Stimulated activated CD4-positive, alpha-beta T cell treated with anti-CD3 and anti-CD28 coated beads, Interleukin-1b, Interleukin-23, amount 100 ng/mL, for 1 hour (primary cell): ENCODE results near the gene MAGI1.

Experiments used
- DNase-seq, 2 donors: peaks; one replicate each; pipeline ENCODE4 v3.0.0-alpha.2; 2020; ENCODE audit warnings: low read depth in 2 of 2

The MAGI1 gene

GRCh38 chr3:65432388-65433003 lies 606.2 kb downstream of the MAGI1 start:
- no peak for DNase-seq

GRCh38 chr3:65425880-65426279 lies 612.8 kb downstream of the MAGI1 start:
- no peak for DNase-seq

- no peak for DNase-seq
These were observed 616.6 kb downstream of the MAGI1 start for GRCh38 chr3:65422154-65422553.

- no peak for DNase-seq
These were observed 619.5 kb downstream of the MAGI1 start for GRCh38 chr3:65419233-65419632.

- no peak for DNase-seq
These were observed 624.8 kb downstream of the MAGI1 start for GRCh38 chr3:65413891-65414290.

GRCh38 chr3:65412588-65412987 lies 626.1 kb downstream of the MAGI1 start:
- DNase-seq: no peak

GRCh38 chr3:65411367-65411766 lies 627.4 kb downstream of the MAGI1 start:
- DNase-seq: no peak

GRCh38 chr3:65409176-65409569 lies 629.5 kb downstream of the MAGI1 start:
- DNase-seq: no peak

- no peak for DNase-seq
These were observed 630.1 kb downstream of the MAGI1 start for GRCh38 chr3:65408531-65409175.

- no peak for DNase-seq
These were observed 632.2 kb downstream of the MAGI1 start for GRCh38 chr3:65406470-65406869.

- DNase-seq: no peak
These were observed 636.1 kb downstream of the MAGI1 start for GRCh38 chr3:65402597-65402996.

GRCh38 chr3:65401359-65402305 lies 637.1 kb downstream of the MAGI1 start:
- DNase-seq: no peak

- no peak for DNase-seq
These were observed 637.8 kb downstream of the MAGI1 start for GRCh38 chr3:65400899-65401298.

- no peak for DNase-seq
These were observed 639.8 kb downstream of the MAGI1 start for GRCh38 chr3:65398953-65399352.

- no peak for DNase-seq
These were observed 642.6 kb downstream of the MAGI1 start for GRCh38 chr3:65396078-65396477.

GRCh38 chr3:65391068-65391467 lies 647.6 kb downstream of the MAGI1 start:
- DNase-seq: no peak

GRCh38 chr3:65385805-65386204 lies 652.9 kb downstream of the MAGI1 start:
- no peak for DNase-seq

GRCh38 chr3:65381496-65382010 lies 657.2 kb downstream of the MAGI1 start:
- DNase-seq: no peak

GRCh38 chr3:65379223-65379622 lies 659.5 kb downstream of the MAGI1 start:
- no peak for DNase-seq

GRCh38 chr3:65377637-65378036 lies 661.1 kb downstream of the MAGI1 start:
- no peak for DNase-seq

GRCh38 chr3:65376426-65376825 lies 662.3 kb downstream of the MAGI1 start:
- DNase-seq: no peak

GRCh38 chr3:65371053-65371452 lies 667.7 kb downstream of the MAGI1 start:
- no peak for DNase-seq
